ENCODE results near the gene ZKSCAN8.
A peak's percentile ranks its signal among the peaks of the same experiment; 100 is the strongest.
"Not testable (repeated sequence)": the region's sequence is repeated elsewhere in the genome, so short reads cannot be mapped to it uniquely, and the experiment has no call there.

Gene ZKSCAN8

DNA sequence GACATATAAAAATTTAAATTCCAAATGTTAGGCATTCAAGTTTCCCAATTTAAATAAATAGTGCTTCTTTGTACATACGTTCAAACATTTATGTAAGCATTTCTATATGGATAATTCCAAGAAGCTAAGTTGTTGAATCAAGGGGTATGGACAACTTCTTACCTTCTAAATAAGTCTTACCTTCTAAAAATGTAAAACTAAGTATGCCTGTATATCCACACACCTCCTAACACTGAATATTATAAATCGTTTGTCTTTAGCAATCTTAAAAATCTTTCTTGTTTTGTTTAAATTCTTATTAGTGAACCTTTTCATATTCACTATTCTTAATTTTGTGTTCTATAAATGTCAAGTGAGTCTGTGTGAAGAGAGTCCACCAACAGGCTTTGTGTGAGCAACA, 19.8 kb upstream of the ZKSCAN8 start:
- Histone ChIP-seq H3K9ac (no peak overlapping the region), H3K4me2 (ENCODE audit: low read length) (no peak overlapping the region), H2AFZ (no peak overlapping the region), H3K4me3 (ENCODE audit: low read depth, low read length) (no peak overlapping the region), H3K36me3 (ENCODE audit: control insufficient read depth, insufficient read depth, low read length) (no peaks in the 10 kb centered on the region), H3K27ac (no peak overlapping the region), H3K4me1 (peaks cover 4% of the 10 kb centered on the region), H3K9me3 (ENCODE audit: control insufficient read depth, low read length) (no peaks in the 10 kb centered on the region), H3K27me3 (ENCODE audit: control insufficient read depth, insufficient read depth, low read length) (no peaks in the 10 kb centered on the region), H3K79me2 (peaks cover 5% of the 10 kb centered on the region)
- TF ChIP-seq, protein P1, sequence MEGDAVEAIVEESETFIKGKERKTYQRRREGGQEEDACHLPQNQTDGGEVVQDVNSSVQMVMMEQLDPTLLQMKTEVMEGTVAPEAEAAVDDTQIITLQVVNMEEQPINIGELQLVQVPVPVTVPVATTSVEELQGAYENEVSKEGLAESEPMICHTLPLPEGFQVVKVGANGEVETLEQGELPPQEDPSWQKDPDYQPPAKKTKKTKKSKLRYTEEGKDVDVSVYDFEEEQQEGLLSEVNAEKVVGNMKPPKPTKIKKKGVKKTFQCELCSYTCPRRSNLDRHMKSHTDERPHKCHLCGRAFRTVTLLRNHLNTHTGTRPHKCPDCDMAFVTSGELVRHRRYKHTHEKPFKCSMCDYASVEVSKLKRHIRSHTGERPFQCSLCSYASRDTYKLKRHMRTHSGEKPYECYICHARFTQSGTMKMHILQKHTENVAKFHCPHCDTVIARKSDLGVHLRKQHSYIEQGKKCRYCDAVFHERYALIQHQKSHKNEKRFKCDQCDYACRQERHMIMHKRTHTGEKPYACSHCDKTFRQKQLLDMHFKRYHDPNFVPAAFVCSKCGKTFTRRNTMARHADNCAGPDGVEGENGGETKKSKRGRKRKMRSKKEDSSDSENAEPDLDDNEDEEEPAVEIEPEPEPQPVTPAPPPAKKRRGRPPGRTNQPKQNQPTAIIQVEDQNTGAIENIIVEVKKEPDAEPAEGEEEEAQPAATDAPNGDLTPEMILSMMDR (IDR thresholded peaks at IDR 0.05) = no peak

DNA sequence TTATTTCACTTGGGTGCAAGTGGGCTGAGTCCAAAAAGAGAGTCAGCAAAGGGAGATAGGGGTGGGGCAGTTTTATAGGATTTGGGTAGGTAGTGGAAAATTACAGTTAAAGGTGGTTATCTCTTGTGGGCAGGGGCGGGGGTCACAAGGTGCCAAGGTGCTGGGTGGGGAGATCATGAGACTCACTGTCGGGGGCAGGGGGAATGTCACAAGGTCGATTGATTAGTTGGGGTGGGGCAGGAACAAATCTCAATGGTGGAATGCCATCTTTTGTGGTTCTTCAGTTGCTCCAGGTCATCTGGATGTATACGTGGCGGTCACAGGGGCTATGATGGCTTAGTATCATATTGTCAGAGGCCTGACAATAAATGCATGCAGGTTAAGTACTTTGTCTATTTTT, 19.4 kb upstream of the ZKSCAN8 start:
- H3K79me2 ChIP-seq; H3K9me3 ChIP-seq (ENCODE audit: control insufficient read depth, low read length); H3K27ac ChIP-seq; H3K4me3 ChIP-seq (ENCODE audit: low read depth, low read length); H3K4me2 ChIP-seq (ENCODE audit: low read length); H2AFZ ChIP-seq; H3K36me3 ChIP-seq (ENCODE audit: control insufficient read depth, insufficient read depth, low read length); H3K9ac ChIP-seq; H3K4me1 ChIP-seq; H3K27me3 ChIP-seq (ENCODE audit: control insufficient read depth, insufficient read depth, low read length): not testable (repeated sequence)

DNA sequence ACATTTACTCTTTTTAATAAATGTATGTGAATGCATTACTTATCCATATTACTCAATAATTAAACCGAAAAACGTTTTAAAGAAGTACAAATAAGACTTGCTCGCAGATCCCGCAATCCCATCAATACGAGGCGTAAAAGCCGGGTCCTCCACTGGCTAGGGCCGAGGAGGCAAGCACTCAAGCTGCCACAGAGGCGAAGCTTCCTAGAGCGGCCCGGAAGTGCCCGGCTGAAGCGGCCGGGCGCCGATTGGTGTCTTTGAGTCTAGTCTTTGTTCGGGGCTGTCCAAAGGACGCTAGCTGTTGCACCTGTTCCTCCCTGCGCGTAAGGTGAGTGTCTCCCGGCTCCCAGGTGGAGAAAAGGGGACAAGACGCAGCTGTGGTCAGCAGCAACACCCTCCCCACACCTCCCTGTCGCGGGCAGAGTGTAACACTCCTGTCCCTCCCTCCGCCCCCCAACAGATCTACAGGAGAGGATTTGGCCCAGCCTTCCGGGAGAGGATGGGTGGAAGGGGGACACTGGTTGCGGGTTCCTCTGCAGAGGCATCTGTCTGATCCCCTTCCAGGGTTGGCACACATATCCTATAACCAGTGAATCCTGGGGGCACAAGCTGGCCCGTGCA, 17.2 kb upstream of the ZKSCAN8 start, which contains the start of gene ZSCAN16:
Gene ZSCAN16, plus strand, starts transcription at position 260 of the 621 bp plus-strand sequence. CDS start 835 bp downstream, outside the sequence.
- Histone ChIP-seq H3K27ac (peak within 1 kb of the TSS; percentile 56), H3K79me2 (peaks cover 7% of the 10 kb centered on the region), H3K36me3 (ENCODE audit: control insufficient read depth, insufficient read depth, low read length) (no peaks in the 10 kb centered on the region), H3K4me2 (ENCODE audit: low read length) (peak within 1 kb of the TSS; percentile 80), H3K9ac (peak within 1 kb of the TSS; percentile 64), H3K9me3 (ENCODE audit: control insufficient read depth, low read length) (no peaks in the 10 kb centered on the region), H3K4me3 (ENCODE audit: low read depth, low read length) (peak within 1 kb of the TSS; percentile 64), H3K4me1 (peaks cover 4% of the 10 kb centered on the region), H3K27me3 (ENCODE audit: control insufficient read depth, insufficient read depth, low read length) (no peaks in the 10 kb centered on the region), H2AFZ (peak within 1 kb of the TSS; percentile 90)
- TF ChIP-seq, protein P1 (IDR thresholded peaks at IDR 0.05) = no peak

DNA sequence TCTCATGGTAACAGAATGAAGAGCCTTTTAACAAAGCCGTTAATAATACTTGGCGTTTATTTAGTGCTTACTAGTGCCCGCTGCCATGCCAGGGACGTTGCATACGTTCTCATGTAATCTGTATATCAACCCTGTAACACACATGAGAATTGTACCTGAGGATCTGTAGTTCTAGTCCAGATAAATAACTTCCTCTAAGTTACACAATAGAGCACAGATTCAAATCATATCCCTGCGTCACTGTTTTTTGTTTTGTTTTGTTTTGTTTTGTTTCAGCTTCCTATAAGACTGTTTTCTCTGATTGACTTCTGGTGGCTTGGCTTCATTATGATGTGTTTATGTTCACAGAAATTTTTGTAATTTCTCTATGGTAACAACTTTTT, 16.7 kb upstream of the ZKSCAN8 start:
- Histone ChIP-seq H2AFZ (peak overlapping the region; percentile 90), H3K36me3 (ENCODE audit: control insufficient read depth, insufficient read depth, low read length) (no peaks in the 10 kb centered on the region), H3K27me3 (ENCODE audit: control insufficient read depth, insufficient read depth, low read length) (no peaks in the 10 kb centered on the region), H3K4me3 (ENCODE audit: low read depth, low read length) (peak overlapping the region; percentile 64), H3K9me3 (ENCODE audit: control insufficient read depth, low read length) (no peaks in the 10 kb centered on the region), H3K4me2 (ENCODE audit: low read length) (peak overlapping the region; percentile 80), H3K27ac (peak overlapping the region; percentile 56), H3K4me1 (peaks cover 4% of the 10 kb centered on the region), H3K79me2 (peaks cover 7% of the 10 kb centered on the region), H3K9ac (no peak overlapping the region)
- TF ChIP-seq, protein P1 (IDR thresholded peaks at IDR 0.05) = no peak

DNA sequence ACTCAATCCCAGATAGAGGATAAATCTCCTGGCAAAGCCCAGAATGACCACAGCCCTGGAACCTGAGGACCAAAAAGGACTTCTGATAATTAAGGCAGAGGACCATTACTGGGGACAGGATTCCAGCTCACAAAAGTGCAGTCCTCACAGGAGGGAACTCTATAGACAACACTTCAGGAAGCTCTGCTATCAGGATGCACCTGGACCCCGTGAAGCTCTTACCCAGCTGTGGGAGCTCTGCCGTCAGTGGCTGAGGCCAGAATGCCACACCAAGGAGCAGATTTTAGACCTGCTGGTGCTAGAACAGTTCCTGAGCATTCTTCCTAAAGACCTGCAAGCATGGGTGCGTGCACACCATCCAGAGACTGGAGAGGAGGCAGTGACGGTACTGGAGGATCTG, 16.3 kb upstream of the ZKSCAN8 start:
- H3K27me3 ChIP-seq (ENCODE audit: control insufficient read depth, insufficient read depth, low read length) = no peaks in the 10 kb centered on the region
- peak overlapping the region; percentile 56 for H3K27ac ChIP-seq
- H3K4me1 ChIP-seq = peaks cover 4% of the 10 kb centered on the region
- peaks cover 7% of the 10 kb centered on the region for H3K79me2 ChIP-seq
- H3K36me3 ChIP-seq (ENCODE audit: control insufficient read depth, insufficient read depth, low read length) = no peaks in the 10 kb centered on the region
- no peaks in the 10 kb centered on the region for H3K9me3 ChIP-seq (ENCODE audit: control insufficient read depth, low read length)
- no peak overlapping the region for H3K4me3 ChIP-seq (ENCODE audit: low read depth, low read length)
- H3K9ac ChIP-seq = no peak overlapping the region
- no peak overlapping the region for H3K4me2 ChIP-seq (ENCODE audit: low read length)
- no peak overlapping the region for H2AFZ ChIP-seq
- TF ChIP-seq, protein P1 (IDR thresholded peaks at IDR 0.05) = no peak
